HG02884 (cell line): ENCODE data around the gene SESTD1.
"Not testable (repeated sequence)": the region's sequence is repeated elsewhere in the genome, so short reads cannot be mapped to it uniquely, and the experiment has no call there.

Experiments
- ATAC-seq: cut with Tn5 transposase; IDR thresholded peaks from one replicate; pipeline ENCODE4 v1.9.1; 2021; ENCODE audit warnings: mild to moderate bottlenecking, moderate library complexity; ENCODE audit not compliant: unreplicated experiment

SESTD1 gene

DNA sequence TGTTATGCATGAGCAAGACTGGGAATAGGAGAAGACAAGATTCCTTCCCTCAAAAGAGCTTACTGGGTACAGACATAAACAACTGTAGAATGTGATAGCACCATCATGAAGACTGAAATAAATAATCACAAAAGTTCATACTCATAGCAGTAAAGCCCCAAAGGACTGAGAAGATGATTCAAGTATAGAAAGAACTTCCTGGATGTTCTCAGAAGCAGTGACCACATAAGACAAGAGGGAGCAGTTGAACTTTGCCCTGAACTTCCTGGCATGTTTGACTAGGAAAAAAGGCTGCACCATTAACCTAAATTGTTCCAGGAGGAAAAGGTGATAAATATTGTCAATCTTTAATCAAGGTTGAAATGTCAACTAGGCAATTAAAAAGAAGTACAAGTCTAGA is 156.9 kb downstream of the SESTD1 start:
- peak; percentile 56 for ATAC-seq

DNA sequence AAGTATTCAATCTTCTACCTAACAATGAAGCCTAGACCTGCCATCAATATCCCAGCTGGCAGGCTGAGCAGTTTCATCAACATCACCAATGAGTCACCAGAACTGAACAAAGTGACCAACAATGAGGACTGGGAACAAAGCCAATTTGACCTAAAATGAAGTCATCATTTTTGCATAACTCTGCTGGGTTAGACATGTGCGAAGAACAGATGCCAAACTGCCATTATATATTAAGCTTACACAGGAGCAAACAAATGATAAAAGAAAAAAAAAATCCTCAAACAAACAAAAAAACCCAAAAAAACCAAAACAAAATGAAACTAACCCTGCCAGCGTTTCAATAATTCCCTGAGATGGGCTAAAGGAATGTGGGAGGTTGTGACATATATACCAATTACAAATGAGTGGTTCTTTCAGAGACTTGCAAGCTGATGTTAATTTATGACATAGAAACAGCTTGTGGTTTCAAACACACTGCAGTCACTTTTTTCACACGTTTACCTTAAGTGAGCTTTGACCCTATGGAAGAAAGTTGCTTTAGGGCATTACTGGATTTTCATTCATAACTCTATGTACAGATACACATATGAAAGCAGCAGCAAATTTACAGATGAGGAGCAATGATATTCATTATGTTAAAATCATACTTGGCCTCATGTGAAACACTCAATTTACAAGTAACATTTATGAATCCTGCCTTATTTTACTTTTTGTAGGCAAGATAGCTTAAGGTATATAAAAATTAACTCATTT is 157.8 kb downstream of the SESTD1 start:
- ATAC-seq = no peak

DNA sequence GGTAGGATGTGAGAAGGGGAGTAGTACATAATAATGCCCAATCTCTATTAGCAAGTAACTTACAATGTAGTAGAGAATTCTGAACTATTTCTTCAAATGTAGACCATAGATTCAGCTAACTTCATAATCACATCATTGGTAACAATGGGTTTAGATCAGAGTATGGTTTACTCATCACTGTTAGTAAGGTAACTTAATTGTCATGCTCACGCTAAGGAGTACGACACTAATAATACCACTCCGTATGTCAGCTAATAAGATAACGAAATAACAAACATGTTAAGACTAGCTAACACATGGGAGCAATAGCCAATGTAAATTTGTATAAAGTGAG is 158.3 kb downstream of the SESTD1 start:
- no peak for ATAC-seq

DNA sequence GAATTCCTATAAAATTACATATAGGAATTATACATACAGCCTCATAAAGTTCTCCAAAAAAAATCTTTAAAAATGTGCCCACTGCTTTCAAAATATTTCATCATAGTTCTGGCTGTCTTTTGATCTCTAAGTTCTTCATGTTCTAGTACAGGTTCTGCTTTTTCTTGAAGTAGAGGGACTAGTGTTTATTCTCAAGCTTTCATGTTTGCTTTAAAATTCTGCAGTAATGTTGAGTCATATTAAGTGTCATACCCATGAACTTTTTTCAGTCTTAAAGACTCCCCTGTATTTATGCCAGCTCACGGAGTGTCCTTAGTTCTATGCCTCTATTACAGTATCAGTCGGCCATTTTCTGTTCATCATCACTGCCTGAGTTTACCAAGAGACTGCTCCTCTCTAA is 159.9 kb downstream of the SESTD1 start:
- ATAC-seq = no peak

DNA sequence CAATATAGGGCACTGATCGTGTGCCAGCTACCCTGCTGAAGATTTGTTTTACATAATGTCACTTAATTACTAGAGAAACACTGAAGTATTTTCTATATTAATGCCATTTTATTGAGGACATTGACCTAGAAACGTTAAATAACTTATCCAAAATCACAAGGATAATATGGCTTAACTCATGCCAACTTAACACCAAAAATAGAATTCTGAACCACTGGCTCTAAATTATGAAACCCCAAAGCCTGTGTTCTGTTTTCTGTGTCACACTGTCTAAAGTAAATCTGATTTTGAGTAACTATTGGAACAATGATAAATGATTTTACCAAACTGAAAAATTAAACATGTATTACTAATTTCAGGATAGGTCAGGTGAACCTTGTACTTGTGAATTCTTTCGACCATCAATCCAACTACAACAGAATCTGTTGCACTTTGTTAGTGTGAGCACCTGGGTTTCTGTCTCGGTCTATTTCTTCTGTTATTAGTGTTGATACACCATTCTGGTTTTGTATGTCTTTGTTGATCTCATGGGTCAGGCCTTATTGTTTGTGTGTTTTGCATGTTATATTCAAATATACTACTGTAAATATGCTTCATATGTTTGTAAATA is 166.4 kb downstream of the SESTD1 start:
- no peak for ATAC-seq

DNA sequence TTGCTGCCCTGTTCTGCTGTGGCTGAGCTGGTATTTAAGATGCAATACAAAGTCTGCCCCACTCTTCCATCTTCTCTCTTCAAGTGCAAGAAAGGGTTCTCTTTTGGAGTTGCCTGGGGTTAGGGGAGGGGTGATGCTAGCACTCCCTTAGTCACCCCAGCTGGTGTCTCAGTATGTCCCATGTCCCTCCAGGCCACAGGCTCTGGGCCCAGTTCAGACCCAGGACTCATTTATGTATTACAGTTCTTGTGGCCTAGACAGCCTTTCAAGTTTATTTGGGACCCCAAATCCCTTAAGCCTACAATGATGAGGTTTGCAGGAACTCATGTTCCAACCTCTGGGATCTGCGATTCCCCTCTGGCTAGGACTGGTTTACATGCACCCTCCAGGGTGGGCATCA is 167.5 kb downstream of the SESTD1 start:
- no peak for ATAC-seq

DNA sequence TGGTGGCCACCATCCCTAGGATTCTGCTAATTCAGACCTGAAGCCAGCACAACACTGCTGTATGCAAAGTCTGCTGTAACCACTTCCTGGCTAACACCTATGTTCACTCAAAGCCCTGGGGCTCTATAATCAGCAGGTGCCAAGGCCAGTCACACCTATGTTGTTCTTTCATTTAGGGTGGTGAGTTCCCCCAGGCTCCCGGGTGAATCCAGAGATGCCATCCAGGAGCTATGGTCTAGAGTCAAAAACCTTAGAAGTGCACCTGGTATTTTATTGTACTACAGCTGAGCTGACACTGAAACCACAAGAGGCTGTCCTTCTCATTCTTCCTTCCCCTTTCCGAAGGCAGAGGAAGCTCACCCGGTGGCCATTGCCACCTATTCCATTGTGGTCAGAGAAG is 168.5 kb downstream of the SESTD1 start:
- peak; percentile 94 for ATAC-seq

DNA sequence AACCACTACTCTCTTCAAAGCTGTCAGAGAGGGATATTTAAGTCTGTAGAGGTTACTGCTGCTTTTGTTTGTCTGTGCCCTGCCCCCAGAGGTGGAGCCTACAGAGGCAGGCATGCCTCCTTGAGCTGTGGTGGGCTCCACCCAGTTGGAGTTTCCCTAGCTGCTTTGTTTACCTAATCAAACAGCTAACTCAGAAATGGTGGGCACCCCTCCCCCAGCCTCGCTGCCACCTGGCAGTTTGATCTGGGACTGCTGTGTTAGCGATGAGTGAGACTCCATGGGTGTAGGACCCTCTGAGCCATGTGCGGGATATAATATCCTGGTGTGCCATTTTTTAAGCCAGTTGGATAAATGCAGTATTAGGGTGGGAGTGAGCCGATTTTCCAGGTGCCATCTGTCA is 171.7 kb downstream of the SESTD1 start:
- not testable (repeated sequence) for ATAC-seq

DNA sequence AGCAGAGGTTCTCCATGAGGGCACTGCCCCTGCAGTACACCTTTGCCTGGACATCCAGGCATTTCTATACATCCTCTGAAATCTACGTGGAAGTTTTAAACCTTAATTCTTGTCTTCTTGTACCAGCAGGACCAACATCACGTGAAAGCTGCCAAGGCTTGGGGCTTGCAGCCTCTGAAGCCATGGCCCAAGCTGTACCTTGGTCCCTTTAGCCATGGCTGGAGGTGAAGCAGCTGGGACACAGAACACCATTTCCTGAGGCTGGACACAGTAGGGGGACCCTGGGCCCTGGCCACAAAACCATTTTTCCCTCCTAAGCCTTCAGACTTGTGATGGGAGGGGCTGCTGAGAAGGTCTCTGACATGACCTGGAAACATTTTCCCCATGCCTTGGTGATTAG is 181.9 kb downstream of the SESTD1 start:
- ATAC-seq = no peak

DNA sequence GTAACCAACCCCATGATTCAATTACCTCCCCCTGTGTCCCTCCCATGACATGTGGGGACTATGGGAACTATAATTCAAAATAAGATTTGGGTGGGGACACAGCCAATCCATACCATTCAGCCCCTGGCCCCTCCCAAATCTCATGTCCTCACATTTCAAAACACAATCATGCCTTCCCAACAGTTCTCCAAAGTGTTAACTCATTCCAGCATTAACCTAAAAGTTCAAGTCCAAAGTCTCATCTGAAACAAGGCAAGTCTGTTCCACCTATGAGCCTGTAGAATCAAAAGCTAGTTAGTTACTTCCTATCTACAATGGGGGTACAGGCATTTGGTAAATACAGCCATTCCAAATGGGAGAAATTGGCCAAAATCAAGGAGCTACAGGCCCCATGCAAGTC is 182.7 kb downstream of the SESTD1 start:
- ATAC-seq = no peak

DNA sequence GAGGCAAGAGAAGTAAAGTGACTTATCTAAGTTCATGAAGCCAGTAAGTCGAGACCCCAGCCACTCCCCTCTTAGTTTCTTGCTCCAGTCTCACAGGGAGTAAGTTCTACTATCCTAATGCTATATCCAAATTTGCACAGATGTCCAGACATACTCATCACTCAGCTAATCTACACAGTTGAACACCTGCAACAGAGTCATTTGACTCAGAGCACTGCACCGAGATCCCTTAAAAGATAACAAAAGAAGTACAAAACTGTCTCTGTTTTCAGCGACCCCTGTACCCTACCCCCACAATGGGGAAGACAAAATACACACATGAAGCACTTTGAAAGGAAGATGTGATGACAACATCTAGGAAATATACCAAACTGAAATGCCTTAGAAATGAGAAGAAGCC is 192.1 kb downstream of the SESTD1 start:
- no peak for ATAC-seq

DNA sequence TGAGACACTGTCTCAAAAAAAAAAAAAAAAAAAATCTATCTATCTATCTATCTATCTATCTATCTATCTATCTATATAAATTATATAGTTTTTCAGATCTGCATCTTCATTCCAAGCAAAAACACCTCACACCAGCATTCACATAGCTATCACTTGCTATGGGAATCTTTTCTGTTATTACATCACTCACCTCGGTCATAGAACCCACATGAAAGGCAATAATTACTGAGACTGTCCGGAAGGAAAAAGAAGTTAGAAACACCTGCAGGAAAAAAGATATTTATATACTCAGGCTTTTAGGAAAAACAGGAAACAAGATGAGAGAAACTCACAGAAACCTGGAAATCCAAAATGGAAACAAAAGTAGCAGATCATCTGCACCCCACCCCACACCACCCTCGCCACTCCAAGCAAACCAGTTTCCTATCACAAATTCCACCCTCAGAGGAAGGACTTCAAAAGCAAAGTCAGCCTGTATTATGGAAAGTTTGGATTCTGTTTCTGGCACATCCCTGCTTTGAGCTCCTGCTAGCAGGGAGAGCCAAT is 192.7 kb downstream of the SESTD1 start:
- ATAC-seq = no peak

DNA sequence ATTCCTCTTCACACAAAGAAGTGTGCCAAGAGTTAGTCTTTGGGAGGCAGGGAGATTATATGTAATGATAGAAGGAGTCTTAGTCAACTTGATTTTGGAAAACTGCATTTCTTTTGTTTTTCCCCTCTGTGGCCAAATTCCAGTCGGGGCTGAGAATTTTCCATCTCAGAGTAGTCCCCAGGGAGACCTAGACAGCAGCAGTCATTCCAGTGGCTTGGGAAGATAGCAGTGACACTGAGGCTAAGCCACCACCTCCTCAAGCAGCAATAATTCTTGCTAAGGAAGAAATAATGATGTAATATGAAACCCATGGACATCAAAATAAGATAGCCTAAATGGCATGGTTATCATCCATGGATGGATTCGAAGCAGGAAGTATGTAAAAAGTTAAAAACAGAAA is 193.7 kb downstream of the SESTD1 start:
- no peak for ATAC-seq

DNA sequence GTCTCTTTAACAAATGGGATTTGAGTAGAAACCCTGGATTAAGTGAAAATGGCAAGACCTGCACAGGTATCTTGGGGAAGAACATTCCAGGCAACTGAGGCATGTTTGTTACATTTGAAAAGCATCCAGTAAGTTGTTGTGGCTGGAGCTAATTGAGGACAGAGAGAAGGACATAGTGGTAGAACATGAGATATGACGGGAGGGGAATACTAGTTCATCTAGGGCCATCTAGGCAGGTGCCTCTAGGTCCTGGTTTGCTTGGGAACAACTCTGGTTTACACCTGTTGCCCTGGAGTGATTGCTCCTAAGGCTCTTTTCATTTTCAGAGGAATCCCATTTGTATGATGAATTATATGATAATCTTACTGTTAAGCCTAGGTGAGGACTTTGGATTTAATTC is 194.9 kb downstream of the SESTD1 start:
- no peak for ATAC-seq

DNA sequence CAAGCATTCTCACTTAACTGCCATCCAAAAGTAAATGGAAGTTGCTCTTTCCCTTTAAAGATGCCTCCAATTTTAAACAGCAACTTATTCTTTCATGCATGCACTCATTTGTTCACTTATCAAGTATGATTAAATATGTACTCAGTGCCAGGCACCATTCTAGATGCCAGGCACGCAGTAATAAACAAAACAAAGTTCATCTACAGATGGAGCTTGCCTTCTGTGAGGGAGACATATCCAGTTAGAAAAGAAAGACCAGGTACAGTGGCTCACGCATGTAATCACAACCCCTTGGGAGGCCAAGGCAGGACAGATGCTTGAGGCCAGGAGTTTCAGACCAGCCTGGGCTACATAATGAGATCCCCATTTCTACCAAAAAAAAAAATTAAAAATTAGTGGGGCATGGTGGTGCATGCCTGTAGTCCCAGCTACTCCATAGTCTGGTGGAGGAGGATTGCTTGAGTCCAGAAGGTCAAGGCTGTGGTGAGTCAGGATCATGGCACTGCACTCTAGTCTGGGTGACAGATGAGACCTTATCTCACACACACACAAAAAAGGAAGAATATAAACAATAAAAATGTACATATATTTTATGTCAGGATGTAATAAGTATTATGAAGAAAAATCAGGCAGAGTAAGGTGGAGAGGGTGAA is 195.5 kb downstream of the SESTD1 start:
- no peak for ATAC-seq

DNA sequence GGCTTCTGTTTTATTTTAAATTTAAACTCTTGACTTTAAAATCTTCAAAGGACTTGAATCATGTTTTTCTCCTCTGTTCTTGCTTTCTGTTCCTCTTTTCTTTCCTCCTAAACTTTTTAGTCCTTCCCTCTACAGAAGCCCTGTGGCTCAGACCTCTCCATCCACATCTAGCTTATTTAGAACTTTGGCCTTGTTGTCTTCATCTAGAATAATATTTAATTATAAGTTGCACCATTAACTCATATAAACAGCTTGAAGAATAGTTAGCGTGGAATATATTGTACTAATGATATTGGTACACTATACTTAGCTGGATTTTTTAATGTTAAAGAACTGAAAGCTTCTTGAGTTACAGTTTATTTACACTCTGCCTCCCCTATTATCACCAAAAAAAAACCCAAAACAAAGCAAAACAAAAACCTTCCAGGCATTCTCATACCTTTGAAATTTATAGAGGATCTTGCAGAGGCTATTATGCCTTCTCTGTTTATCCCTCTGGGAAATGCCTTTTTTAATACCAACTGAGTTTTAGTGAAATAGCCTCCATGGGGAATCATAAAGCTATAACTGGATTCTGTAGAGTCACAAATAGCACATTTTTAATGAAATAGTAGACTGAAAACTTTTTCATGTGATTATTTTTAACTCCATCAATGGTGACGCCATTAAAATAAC is 205.5 kb downstream of the SESTD1 start:
- peak; percentile 72 for ATAC-seq

DNA sequence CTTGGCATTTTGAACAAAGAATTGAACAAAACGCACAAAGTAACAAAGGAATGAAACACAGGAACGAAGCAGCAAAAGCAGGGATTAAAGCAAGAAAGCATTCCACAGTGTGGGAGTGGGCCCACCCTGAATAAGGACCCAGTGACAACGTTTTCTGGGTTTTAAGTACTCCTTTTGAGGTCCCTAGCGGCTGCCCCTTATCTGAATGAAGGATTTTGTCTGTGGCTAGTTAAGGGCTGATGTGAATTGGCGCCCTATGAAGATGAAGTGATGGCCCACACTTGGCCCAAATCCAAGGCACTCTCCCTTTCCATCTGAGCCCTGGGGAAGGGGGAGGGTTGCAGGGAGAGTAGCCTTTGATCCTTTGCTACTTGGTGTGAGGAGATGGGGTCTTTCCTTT is 206.9 kb downstream of the SESTD1 start:
- ATAC-seq = no peak

DNA sequence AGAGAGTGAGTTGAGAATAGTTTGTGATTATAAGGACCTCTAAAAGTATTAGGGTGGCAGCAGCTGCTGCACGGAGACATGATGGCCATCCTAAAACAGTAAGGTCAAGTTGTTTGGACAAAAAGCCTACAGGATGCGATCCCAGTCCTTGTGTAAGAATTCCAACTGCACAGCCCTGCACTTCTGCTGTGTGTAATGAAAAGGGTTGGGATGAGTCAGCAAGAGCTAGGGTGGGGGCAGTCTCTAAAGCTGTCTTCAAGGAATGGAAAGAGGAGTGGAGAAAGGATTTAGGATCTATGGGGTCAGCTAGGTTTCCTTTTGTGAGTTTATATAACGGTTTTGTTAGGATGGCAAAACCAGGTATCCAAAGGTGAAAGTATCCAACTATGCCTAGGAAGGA is 211.1 kb downstream of the SESTD1 start:
- ATAC-seq = not testable (repeated sequence)
